ENCODE data around the gene SGMS1. TPM values are rescaled to one million over a fixed set of nuclear protein-coding genes. Genes with fewer than 3 reads are reported as not detected.

The SGMS1 gene
- total RNA-seq, 2 donors from 2014 or later, result 32.5 to 35.9 TPM

GRCh38 chr10:50299948-50300669, 323.6 kb downstream of the SGMS1 start:
- Histone ChIP-seq H3K27me3 (no peaks in the 10 kb centered on the region), H3K36me3 (no peaks in the 10 kb centered on the region), H3K9me3 (no peaks in the 10 kb centered on the region), H3K27ac (no peak overlapping the region), H3K4me1 (no peaks in the 10 kb centered on the region), H3K4me3 (no peak overlapping the region)
- TF ChIP-seq CTCF (IDR thresholded peaks at IDR 0.05), result no peak
- DNase-seq (ENCODE audit: low spot score), result no peak

- H3K27me3 ChIP-seq, result no peaks in the 10 kb centered on the region
- no peak for DNase-seq (ENCODE audit: low spot score)
- H3K36me3 ChIP-seq, result no peaks in the 10 kb centered on the region
- no peak overlapping the region for H3K4me3 ChIP-seq
- no peak overlapping the region for H3K27ac ChIP-seq
- no peak for TF ChIP-seq CTCF (IDR thresholded peaks at IDR 0.05)
- no peaks in the 10 kb centered on the region for H3K4me1 ChIP-seq
- H3K9me3 ChIP-seq, result no peaks in the 10 kb centered on the region
Observed at GRCh38 chr10:50295367-50295766, 328.4 kb downstream of the SGMS1 start.

- Histone ChIP-seq H3K27ac (no peak overlapping the region), H3K9me3 (no peaks in the 10 kb centered on the region), H3K27me3 (no peaks in the 10 kb centered on the region), H3K4me1 (no peaks in the 10 kb centered on the region), H3K4me3 (no peak overlapping the region), H3K36me3 (no peaks in the 10 kb centered on the region)
- no peak for TF ChIP-seq CTCF (IDR thresholded peaks at IDR 0.05)
- DNase-seq (ENCODE audit: low spot score), result no peak
Observed at GRCh38 chr10:50294582-50294981, 329.2 kb downstream of the SGMS1 start.

- TF ChIP-seq CTCF (IDR thresholded peaks at IDR 0.05), result no peak
- no peaks in the 10 kb centered on the region for H3K27me3 ChIP-seq
- no peaks in the 10 kb centered on the region for H3K4me1 ChIP-seq
- DNase-seq (ENCODE audit: low spot score), result no peak
- no peak overlapping the region for H3K27ac ChIP-seq
- no peaks in the 10 kb centered on the region for H3K36me3 ChIP-seq
- no peak overlapping the region for H3K4me3 ChIP-seq
- H3K9me3 ChIP-seq, result no peaks in the 10 kb centered on the region
Observed at GRCh38 chr10:50293513-50294313, 330.0 kb downstream of the SGMS1 start.

GRCh38 chr10:50291261-50291850, 332.4 kb downstream of the SGMS1 start:
- Histone ChIP-seq H3K4me1 (peaks cover 0 to 7% of the 10 kb centered on the region in 2 donors), H3K4me3 (no peak overlapping the region), H3K9me3 (no peaks in the 10 kb centered on the region), H3K27ac (no peak overlapping the region), H3K36me3 (no peaks in the 10 kb centered on the region), H3K27me3 (no peaks in the 10 kb centered on the region)
- DNase-seq (ENCODE audit: low spot score), result no peak
- peak in 1 of 2 donors; percentile 65 for TF ChIP-seq CTCF (IDR thresholded peaks at IDR 0.05)

All from right atrium auricular region (tissue), 2 donors.